Peyer's patch (tissue), 4 donors: ENCODE results near the gene FTSJ3.

Source experiments
- POLR2A ChIP-seq, 2 donors: fragments of 450-650 bp; IDR thresholded peaks; one replicate each; pipeline ENCODE4 v1.5.1; 2017; ENCODE audit warnings: antibody characterized with exemption in 2 of 2, mild to moderate bottlenecking in 2 of 2, moderate library complexity in 2 of 2
- TF ChIP-seq, protein P1 (sequence below), 6 experiments: fragments of 450-650 bp in 4 of 6; fragments of 200-600 bp in 2 of 6; sonication (generic) in 1 of 6; IDR thresholded peaks; one replicate each; pipeline ENCODE4 v1.5.1; 2017 to 2019; ENCODE audit warnings: antibody characterized with exemption in 6 of 6, mild to moderate bottlenecking in 3 of 6, moderate library complexity in 1 of 6

GRCh38 chr17:63772801-63773271 lies 54.6 kb downstream of the FTSJ3 start:
- TF ChIP-seq, protein P1, sequence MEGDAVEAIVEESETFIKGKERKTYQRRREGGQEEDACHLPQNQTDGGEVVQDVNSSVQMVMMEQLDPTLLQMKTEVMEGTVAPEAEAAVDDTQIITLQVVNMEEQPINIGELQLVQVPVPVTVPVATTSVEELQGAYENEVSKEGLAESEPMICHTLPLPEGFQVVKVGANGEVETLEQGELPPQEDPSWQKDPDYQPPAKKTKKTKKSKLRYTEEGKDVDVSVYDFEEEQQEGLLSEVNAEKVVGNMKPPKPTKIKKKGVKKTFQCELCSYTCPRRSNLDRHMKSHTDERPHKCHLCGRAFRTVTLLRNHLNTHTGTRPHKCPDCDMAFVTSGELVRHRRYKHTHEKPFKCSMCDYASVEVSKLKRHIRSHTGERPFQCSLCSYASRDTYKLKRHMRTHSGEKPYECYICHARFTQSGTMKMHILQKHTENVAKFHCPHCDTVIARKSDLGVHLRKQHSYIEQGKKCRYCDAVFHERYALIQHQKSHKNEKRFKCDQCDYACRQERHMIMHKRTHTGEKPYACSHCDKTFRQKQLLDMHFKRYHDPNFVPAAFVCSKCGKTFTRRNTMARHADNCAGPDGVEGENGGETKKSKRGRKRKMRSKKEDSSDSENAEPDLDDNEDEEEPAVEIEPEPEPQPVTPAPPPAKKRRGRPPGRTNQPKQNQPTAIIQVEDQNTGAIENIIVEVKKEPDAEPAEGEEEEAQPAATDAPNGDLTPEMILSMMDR (IDR thresholded peaks at IDR 0.05): no peak
- TF ChIP-seq POLR2A (IDR thresholded peaks at IDR 0.05): no peak
